ENCODE data around the gene TIGAR.

Gene TIGAR

DNA sequence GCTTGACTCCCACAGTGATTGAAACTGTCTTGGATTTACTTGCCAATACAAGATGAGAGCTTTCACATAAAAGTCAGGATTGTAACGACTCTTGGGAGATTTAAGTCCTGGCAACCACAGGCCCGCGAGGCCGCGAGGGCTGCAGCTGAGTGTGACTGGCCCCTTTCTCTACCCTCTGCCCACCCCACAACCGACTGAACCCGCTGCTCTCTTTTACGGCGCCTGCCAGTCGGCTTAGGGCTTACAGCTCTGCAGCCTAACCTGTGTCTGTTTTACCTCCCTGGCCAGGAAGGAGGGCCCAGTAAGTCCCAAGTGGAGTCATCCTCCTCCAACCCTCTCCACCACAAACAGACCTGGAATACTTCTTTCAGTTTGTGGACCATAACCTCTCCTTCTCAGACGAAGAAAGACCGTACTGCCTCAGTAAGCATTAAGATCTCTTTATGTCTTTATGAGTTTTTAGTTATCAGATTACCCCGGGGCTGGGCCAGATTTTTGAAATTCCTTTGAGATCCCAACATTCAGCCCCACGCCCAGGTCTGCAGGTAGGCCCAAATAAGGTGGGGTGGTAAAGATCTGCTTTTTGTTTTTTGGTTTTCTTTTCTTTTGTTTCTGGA is 12.6 kb upstream of the TIGAR start:
- no peak for DNase-seq

DNA sequence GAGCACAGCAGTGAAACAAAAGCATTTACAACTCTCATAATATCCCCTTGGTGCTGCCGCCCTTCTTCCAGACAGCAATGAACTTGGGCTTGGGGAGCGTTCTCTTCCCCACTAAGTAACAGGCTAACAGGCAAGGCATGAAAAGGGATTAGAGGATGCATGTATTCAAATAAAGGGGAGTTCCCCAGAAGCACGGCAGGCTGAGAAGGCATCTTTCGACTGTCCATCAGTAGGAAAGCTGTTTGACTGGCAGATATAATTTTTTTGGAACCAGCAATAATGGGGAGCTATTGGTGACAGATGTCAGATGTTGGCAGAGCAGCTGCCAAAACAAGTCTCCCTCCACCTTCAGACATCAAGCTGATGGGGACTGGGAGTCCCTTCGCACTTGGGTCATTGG is 9.2 kb upstream of the TIGAR start:
- DNase-seq: no peak

GRCh38 chr12:4312251-4312650 is 8.8 kb upstream of the TIGAR start:
- no peak for DNase-seq

DNA sequence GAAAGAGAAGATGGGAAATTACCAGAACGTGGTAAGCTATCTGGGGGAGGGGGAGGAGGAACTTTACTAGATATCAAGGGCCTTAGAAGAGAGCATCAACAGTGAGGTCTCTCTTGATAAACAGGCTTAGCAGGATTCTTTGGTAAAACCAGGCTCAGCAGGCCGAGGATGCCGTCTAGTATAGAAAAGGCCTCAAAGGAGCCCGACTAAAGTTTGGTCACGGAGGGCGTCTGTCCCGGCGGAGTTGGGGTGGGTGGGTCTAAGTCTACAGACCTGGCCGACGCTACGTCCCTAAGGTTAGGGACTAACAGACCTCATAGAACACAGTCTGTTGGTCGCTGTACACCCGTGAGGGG is 538 bp upstream of the TIGAR start:
- no peak for DNase-seq

GRCh38 chr12:4322726-4323125 is 1.7 kb downstream of the TIGAR start:
- no peak for DNase-seq

GRCh38 chr12:4323396-4323795 is 2.4 kb downstream of the TIGAR start:
- no peak for DNase-seq

- no peak for DNase-seq
These were observed 3.4 kb downstream of the TIGAR start for GRCh38 chr12:4324366-4324765.

- DNase-seq: no peak
These were observed 5.0 kb downstream of the TIGAR start for GRCh38 chr12:4325966-4326365.

DNA sequence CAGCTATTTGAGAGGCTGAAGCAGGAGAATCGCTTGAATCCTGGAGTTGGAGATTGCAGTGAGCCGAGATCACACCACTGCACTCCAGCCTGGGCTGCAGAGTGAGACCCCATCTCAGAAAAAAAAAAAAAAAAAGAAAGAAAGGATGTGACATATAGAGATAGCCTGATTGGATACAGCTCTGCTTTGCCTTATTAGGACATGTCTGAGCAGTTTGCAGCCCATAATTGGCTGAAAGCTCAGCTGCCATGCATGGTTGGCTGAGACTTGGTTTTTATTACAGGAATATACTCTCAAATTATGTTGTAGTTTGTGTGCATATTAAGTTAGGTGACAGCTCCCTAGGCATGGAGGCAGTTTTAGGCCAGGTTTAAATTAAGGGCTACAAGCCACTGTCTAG is 6.3 kb downstream of the TIGAR start:
- DNase-seq: no peak

- no peak for DNase-seq
These were observed 9.2 kb downstream of the TIGAR start for GRCh38 chr12:4330203-4330602.

GRCh38 chr12:4331221-4331620 is 10.2 kb downstream of the TIGAR start:
- DNase-seq: no peak

GRCh38 chr12:4331842-4332241 is 10.8 kb downstream of the TIGAR start:
- no peak for DNase-seq

DNA sequence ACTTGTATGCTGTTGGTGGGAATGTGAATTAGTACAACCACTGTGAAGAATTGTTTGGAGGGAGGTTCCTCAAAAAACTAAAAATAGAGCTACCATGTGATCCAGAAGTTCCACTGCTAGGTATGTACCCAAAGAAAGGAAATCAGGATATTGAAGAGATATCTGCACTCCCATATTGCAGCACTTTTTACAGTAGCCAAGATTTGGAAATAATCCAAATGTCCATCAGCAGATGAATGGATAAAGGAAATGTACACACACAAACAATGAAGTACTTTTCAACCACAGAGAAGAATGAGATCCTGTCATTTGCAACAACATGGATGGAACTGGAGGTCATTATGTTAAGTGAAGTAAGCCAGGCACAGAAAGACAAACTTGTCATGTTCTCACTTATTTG is 25.9 kb downstream of the TIGAR start:
- peak; percentile 28 for DNase-seq

- DNase-seq: no peak
These were observed 32.8 kb downstream of the TIGAR start for GRCh38 chr12:4353785-4354208.

DNA sequence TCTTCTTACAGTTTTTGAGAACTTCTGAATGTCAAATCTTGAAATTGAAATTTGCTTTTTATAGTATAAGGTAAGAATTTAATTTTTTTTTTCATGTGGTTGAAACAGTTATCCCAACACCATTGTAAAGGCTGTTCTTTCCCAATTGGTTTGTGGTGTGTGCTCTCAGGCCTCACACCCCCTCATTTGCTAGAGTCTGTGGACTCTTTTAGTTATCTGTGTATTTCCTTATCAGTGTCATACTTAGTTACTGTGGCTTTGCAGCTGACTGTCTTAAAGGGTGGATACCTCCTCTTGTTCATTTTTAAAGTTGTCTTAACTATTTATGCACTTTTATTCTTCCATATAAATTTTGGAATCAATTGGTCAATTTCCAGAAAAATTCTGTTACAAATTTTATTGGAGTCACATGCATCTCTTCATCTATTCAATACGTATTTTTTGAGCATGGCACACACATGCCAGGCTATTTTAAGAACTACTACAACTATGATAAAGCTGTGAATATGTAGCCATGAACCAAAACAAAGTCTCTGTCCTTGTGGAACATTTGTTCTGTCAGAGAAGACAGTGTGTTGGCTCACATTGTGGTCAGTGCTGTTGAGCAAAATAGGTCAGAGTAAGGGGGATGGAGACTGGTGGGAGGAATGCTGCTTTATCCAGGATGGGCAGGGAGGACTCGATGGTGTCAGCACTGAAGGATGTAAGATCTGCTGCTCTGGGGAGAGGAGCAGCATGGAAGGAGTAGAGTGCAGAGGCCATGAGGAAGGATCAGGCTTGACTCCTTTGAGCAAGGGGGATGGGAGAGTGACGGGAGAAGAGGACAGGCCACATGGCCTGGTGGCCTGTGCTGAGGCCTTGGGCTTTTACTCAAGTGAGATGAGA is 34.4 kb downstream of the TIGAR start:
- DNase-seq: no peak

DNA sequence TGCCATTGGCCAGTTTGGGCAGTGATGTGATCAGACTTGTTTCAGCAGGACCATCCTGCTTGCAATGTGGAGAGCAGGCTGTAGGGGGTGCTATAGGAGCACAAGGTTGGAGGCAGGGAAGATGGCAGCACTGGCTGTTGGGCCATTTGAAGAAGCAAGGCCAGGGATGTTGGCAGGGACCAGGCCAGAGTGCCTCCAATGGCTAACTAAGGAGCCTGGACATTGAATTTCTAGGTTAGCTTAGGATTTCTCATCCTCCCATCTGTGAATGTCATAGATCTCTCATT is 35.0 kb downstream of the TIGAR start:
- DNase-seq: peak; percentile 6

GRCh38 chr12:4366090-4366489 is 45.1 kb downstream of the TIGAR start:
- no peak for DNase-seq

GRCh38 chr12:4369548-4369947 is 48.5 kb downstream of the TIGAR start:
- DNase-seq: no peak

- no peak for DNase-seq
These were observed 49.3 kb downstream of the TIGAR start for GRCh38 chr12:4370265-4370664.

DNA sequence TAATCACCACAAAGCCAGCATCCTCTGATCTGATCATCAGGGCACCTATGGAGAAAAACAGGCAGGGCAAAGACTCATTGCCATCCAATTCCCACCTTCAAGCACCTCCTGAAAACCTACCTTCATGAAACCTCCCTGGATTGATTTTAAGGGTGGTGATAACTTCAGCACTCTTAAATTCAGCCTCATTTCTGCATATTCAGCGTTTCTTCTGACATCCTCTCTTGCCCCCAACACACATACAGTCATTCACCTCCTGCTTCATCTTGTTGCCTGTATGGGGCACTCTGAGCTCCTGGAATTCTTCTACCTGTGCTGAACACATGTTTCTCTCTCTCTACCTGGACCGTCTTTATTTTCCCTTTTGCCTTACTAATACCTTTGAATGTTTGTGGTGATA is 51.6 kb downstream of the TIGAR start:
- DNase-seq: no peak

DNA sequence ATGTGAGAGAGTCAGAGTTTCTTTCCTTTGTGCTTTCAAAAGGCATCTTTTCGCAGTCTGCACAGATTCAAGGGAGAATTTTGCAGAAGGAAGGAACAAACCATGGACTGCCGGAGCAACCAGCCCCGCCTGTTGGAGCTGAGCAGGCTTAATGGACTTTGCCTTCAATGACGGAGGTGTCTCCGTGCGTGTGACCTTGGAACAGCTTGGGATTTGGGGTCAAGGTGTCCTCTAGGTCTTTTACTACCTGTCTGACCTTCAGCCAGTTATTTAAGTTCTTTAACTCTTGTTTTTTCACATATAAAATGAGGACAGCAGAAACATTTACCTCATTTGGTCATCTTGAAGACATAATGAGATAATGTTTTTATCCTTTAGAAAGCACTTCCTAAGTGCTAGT is 54.4 kb downstream of the TIGAR start:
- no peak for DNase-seq

DNA sequence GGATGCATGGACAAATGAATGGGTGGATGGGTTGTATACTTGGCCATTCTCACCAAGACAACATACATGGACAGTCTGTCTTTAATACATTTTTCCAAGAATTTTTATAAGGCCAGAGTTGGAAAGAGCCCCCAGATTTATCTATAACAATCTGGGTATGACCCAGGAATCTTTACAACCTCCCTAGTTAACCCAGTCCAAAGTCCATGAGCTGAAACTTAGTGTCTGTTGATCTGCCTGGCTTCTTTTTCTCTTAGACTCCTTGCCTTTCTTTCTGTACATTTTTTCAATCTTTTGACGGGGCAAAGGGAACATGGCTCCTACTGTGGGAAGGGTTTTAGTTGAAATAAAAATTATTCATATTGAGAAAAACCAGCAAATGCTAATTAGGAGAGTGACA is 57.8 kb downstream of the TIGAR start:
- DNase-seq: no peak

- DNase-seq: no peak
These were observed 58.4 kb downstream of the TIGAR start, which contains the start of gene FGF23 for GRCh38 chr12:4379405-4379804. TSS of gene FGF23 (minus strand) at chr12:4379712. CDS start at chr12:4379582, 130 bp downstream.

GRCh38 chr12:4380332-4380731 is 59.3 kb downstream of the TIGAR start:
- DNase-seq: no peak

- DNase-seq: no peak
These were observed 62.4 kb downstream of the TIGAR start for GRCh38 chr12:4383304-4383865.

Measured in NCI-H748 treated with DMSO at 0.1 percent for 48 hours (cell line).